Measurements from ENCODE around the gene GPR12. TPM values are rescaled to one million over a fixed set of nuclear protein-coding genes. Genes with fewer than 3 reads are reported as not detected.

The GPR12 gene
- polyA plus RNA-seq, 1 experiment: not detected

GRCh38 chr13:26713341-26713740 lies 47.2 kb downstream of the GPR12 start:
- DNase-seq (ENCODE audit: low read depth, low spot score): no peak
- Histone ChIP-seq H3K4me3 (ENCODE audit: low read depth, low read length) (no peak overlapping the region), H3K27ac (ENCODE audit: low read depth, low read length) (no peak overlapping the region), H3K27me3 (ENCODE audit: control insufficient read depth, insufficient read depth, low read length) (peaks cover 6% of the 10 kb centered on the region), H3K9me3 (ENCODE audit: control insufficient read depth, insufficient read depth, low read length) (no peaks in the 10 kb centered on the region)
- CTCF ChIA-PET: no interaction called here
- POLR2A ChIA-PET: no interaction called here
- no peak for TF ChIP-seq CTCF (IDR thresholded peaks at IDR 0.05; ENCODE audit: low read depth, low read length)

GRCh38 chr13:26711211-26711610 lies 49.4 kb downstream of the GPR12 start:
- H3K9me3 ChIP-seq (ENCODE audit: control insufficient read depth, insufficient read depth, low read length): no peaks in the 10 kb centered on the region
- ChIA-PET CTCF (interaction anchor here (0.5 to 2.1 kb wide), 9 partner anchors 8 to 526 kb away, joined by 3 to 10 read pairs (median 6); no protein-coding TSS in a partner anchor), POLR2A (no interaction called here)
- H3K27ac ChIP-seq (ENCODE audit: low read depth, low read length): no peak overlapping the region
- TF ChIP-seq CTCF (IDR thresholded peaks at IDR 0.05; ENCODE audit: low read depth, low read length): no peak
- no peak for DNase-seq (ENCODE audit: low read depth, low spot score)
- H3K27me3 ChIP-seq (ENCODE audit: control insufficient read depth, insufficient read depth, low read length): peaks cover 6% of the 10 kb centered on the region
- no peak overlapping the region for H3K4me3 ChIP-seq (ENCODE audit: low read depth, low read length)

GRCh38 chr13:26710166-26710565 lies 50.4 kb downstream of the GPR12 start:
- DNase-seq (ENCODE audit: low read depth, low spot score): no peak
- POLR2A ChIA-PET: no interaction called here
- H3K9me3 ChIP-seq (ENCODE audit: control insufficient read depth, insufficient read depth, low read length): no peaks in the 10 kb centered on the region
- H3K27me3 ChIP-seq (ENCODE audit: control insufficient read depth, insufficient read depth, low read length): peaks cover 6% of the 10 kb centered on the region
- CTCF ChIA-PET: interaction anchor here (2.1 kb wide), 1 partner anchor 11 kb away, joined by 10 read pairs; no protein-coding TSS in a partner anchor
- H3K27ac ChIP-seq (ENCODE audit: low read depth, low read length): no peak overlapping the region
- no peak overlapping the region for H3K4me3 ChIP-seq (ENCODE audit: low read depth, low read length)
- no peak for TF ChIP-seq CTCF (IDR thresholded peaks at IDR 0.05; ENCODE audit: low read depth, low read length)

GRCh38 chr13:26709461-26709860 lies 51.1 kb downstream of the GPR12 start:
- no peaks in the 10 kb centered on the region for H3K9me3 ChIP-seq (ENCODE audit: control insufficient read depth, insufficient read depth, low read length)
- TF ChIP-seq CTCF (IDR thresholded peaks at IDR 0.05; ENCODE audit: low read depth, low read length): no peak
- no peak for DNase-seq (ENCODE audit: low read depth, low spot score)
- ChIA-PET CTCF (no interaction called here), POLR2A (no interaction called here)
- no peak overlapping the region for H3K27ac ChIP-seq (ENCODE audit: low read depth, low read length)
- H3K4me3 ChIP-seq (ENCODE audit: low read depth, low read length): no peak overlapping the region
- H3K27me3 ChIP-seq (ENCODE audit: control insufficient read depth, insufficient read depth, low read length): peaks cover 6% of the 10 kb centered on the region

- ChIA-PET CTCF (interaction anchor here (0.7 to 4.3 kb wide), 4 partner anchors 11 to 223 kb away, joined by 3 to 33 read pairs (median 4); no protein-coding TSS in a partner anchor), POLR2A (no interaction called here)
- peaks cover 6% of the 10 kb centered on the region for H3K27me3 ChIP-seq (ENCODE audit: control insufficient read depth, insufficient read depth, low read length)
- no peak for DNase-seq (ENCODE audit: low read depth, low spot score)
- no peak for TF ChIP-seq CTCF (IDR thresholded peaks at IDR 0.05; ENCODE audit: low read depth, low read length)
- no peaks in the 10 kb centered on the region for H3K9me3 ChIP-seq (ENCODE audit: control insufficient read depth, insufficient read depth, low read length)
- no peak overlapping the region for H3K27ac ChIP-seq (ENCODE audit: low read depth, low read length)
- H3K4me3 ChIP-seq (ENCODE audit: low read depth, low read length): no peak overlapping the region
Measured at GRCh38 chr13:26708007-26708297, 52.6 kb downstream of the GPR12 start.

All from AG04450 (cell line).